ENCODE data around the gene DHX38. TPM values are rescaled to one million over a fixed set of nuclear protein-coding genes. Genes with fewer than 3 reads are reported as not detected.
"Not testable (repeated sequence)": the region's sequence is repeated elsewhere in the genome, so short reads cannot be mapped to it uniquely, and the experiment has no call there.

Gene DHX38
- 10 to 100 TPM; 37.2 to 45.9 (median 43.1) TPM for total RNA-seq
- polyA plus RNA-seq, result 27.7 TPM
- long read RNA-seq, donor 1, full-length matches to known transcripts, result 20 of 49 reads
- long read RNA-seq, donor 1, partial matches to known transcripts, result 21 of 49 reads
- long read RNA-seq, donor 1, other reads (novel, unspliced or antisense), result 8 of 49 reads
- long read RNA-seq, donor 2, full-length matches to known transcripts, result 13 of 37 reads
- long read RNA-seq, donor 2, partial matches to known transcripts, result 12 of 37 reads
- long read RNA-seq, donor 2, other reads (novel, unspliced or antisense), result 12 of 37 reads
- long read RNA-seq, donor 3, full-length matches to known transcripts, result 34 of 84 reads
- long read RNA-seq, donor 3, partial matches to known transcripts, result 30 of 84 reads
- long read RNA-seq, donor 3, other reads (novel, unspliced or antisense), result 20 of 84 reads
- long read RNA-seq, donor 4, full-length matches to known transcripts, result 9 of 28 reads
- long read RNA-seq, donor 4, partial matches to known transcripts, result 9 of 28 reads
- long read RNA-seq, donor 4, other reads (novel, unspliced or antisense), result 10 of 28 reads

GRCh38 chr16:72093448-72094265 lies at the start of gene DHX38, which contains the start of gene TXNL4B:
Gene DHX38 (plus strand): TSS chr16:72093847. CDS start chr16:72096158, 2,311 bp downstream.
Gene TXNL4B (minus strand): TSS chr16:72093620. CDS start chr16:72090749, 2,871 bp downstream.
- Histone ChIP-seq H3K4me1 (ENCODE audit: control insufficient read depth, insufficient read depth, low read length) (peaks cover 3% of the 10 kb centered on the region), H3K4me3 (ENCODE audit: low read length) (peak within 1 kb of the TSS; percentile 72), H3K27ac (ENCODE audit: low read length) (peak within 1 kb of the TSS; percentile 95), H3K9me3 (ENCODE audit: control insufficient read depth, low read length) (no peaks in the 10 kb centered on the region), H3K27me3 (ENCODE audit: control insufficient read depth, insufficient read depth) (no peaks in the 10 kb centered on the region)
- peak; percentile 94 to 97 (median 95) for DNase-seq
- intact Hi-C loops (cut with DNase I), result loop anchor here in 1 of 4 donors (10.0 kb wide), 1 partner anchor 79 kb away; no protein-coding TSS in a partner anchor
- peak; percentile 100 for ATAC-seq
- WGBS, result under 1% methylated on average over 43 of the region's 43 CpGs

DNA sequence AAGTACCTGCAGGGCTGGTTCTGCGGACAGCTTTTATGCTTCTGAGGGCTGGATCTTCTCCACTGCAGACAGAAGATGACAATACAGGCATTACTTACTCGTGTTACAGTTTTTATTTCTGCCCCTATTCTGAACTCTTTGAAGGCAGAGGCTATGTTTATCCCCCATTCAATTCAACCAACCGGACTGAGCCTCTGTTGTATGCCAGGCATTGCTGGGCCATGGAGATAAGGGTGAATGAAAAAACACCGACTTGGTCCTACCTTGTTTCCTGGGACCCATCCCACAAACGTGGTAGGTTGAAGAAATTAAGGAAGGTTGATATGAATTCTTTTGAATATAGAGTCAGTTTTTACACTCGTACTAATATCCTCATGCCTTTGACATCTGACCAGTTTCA lies 49.4 kb upstream of the DHX38 start:
- H3K27me3 ChIP-seq (ENCODE audit: control insufficient read depth, insufficient read depth), result no peaks in the 10 kb centered on the region
- WGBS, result 79% methylated on average over 6 of the region's 6 CpGs
- DNase-seq, result no peak
- no peaks in the 10 kb centered on the region for H3K4me1 ChIP-seq (ENCODE audit: control insufficient read depth, insufficient read depth, low read length)
- ATAC-seq, result no peak
- no peak overlapping the region for H3K4me3 ChIP-seq (ENCODE audit: low read length)
- intact Hi-C loops (cut with DNase I), result no loop called here
- H3K9me3 ChIP-seq (ENCODE audit: control insufficient read depth, low read length), result no peaks in the 10 kb centered on the region
- no peak overlapping the region for H3K27ac ChIP-seq (ENCODE audit: low read length)

- Histone ChIP-seq H3K27ac (ENCODE audit: low read length) (no peak overlapping the region), H3K4me3 (ENCODE audit: low read length) (no peak overlapping the region), H3K9me3 (ENCODE audit: control insufficient read depth, low read length) (no peaks in the 10 kb centered on the region), H3K27me3 (ENCODE audit: control insufficient read depth, insufficient read depth) (no peaks in the 10 kb centered on the region), H3K4me1 (ENCODE audit: control insufficient read depth, insufficient read depth, low read length) (no peaks in the 10 kb centered on the region)
- WGBS, result 64% methylated on average over 2 of the region's 2 CpGs
- DNase-seq, result no peak
- intact Hi-C loops (cut with DNase I), result no loop called here
- no peak for ATAC-seq
Measured at GRCh38 chr16:72044825-72045359, 48.8 kb upstream of the DHX38 start.

GRCh38 chr16:72049110-72049509 lies 44.5 kb upstream of the DHX38 start:
- intact Hi-C loops (cut with DNase I), result no loop called here
- H3K9me3 ChIP-seq (ENCODE audit: control insufficient read depth, low read length), result no peaks in the 10 kb centered on the region
- no peaks in the 10 kb centered on the region for H3K27me3 ChIP-seq (ENCODE audit: control insufficient read depth, insufficient read depth)
- peaks cover 3% of the 10 kb centered on the region for H3K4me1 ChIP-seq (ENCODE audit: control insufficient read depth, insufficient read depth, low read length)
- no peak overlapping the region for H3K27ac ChIP-seq (ENCODE audit: low read length)
- H3K4me3 ChIP-seq (ENCODE audit: low read length), result no peak overlapping the region
- DNase-seq (no peak), ATAC-seq (no peak)

DNA sequence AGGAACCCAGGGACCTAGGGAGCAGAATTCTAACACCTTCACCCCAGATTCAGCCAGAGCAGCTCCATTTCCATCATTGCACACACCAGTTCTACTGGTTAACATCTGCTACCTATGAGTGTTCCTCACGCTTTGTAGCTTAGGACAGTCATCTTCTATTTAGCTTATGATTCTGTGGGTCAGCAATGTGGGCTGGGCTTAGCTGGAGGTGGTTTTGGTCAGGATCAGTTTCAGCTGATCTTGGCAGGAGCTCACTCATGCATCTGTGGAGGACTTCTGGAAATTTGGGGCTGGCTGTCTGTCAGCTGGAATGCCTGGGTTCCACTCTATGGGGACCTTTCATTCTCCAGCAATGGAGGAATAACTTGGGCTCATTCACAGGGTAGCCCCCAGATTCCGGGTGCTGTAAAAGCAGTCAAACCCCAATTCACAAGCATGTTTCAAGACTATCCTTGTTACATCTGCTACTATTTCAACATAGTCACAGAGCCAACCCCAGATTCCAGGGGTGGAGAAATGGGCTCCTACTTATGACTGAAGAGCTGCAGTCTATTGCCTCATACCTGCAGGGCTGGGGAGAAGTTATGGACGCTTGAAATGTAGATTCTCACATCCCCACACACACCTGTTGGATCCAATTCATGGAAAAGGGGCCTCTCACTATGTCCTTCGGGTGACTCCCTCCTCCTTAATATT lies 42.7 kb upstream of the DHX38 start:
- Histone ChIP-seq H3K27ac (ENCODE audit: low read length) (no peak overlapping the region), H3K27me3 (ENCODE audit: control insufficient read depth, insufficient read depth) (no peaks in the 10 kb centered on the region), H3K9me3 (ENCODE audit: control insufficient read depth, low read length) (no peaks in the 10 kb centered on the region), H3K4me3 (ENCODE audit: low read length) (no peak overlapping the region), H3K4me1 (ENCODE audit: control insufficient read depth, insufficient read depth, low read length) (peaks cover 5% of the 10 kb centered on the region)
- intact Hi-C loops (cut with DNase I), result no loop called here
- peak; percentile 50 to 59 for ATAC-seq
- DNase-seq, result peak in 2 of 3 donors; percentile 43 to 65
- 84% methylated on average over 4 of the region's 4 CpGs for WGBS

- DNase-seq, result no peak
- intact Hi-C loops (cut with DNase I), result no loop called here
Measured at GRCh38 chr16:72051818-72052217, 41.8 kb upstream of the DHX38 start.

DNA sequence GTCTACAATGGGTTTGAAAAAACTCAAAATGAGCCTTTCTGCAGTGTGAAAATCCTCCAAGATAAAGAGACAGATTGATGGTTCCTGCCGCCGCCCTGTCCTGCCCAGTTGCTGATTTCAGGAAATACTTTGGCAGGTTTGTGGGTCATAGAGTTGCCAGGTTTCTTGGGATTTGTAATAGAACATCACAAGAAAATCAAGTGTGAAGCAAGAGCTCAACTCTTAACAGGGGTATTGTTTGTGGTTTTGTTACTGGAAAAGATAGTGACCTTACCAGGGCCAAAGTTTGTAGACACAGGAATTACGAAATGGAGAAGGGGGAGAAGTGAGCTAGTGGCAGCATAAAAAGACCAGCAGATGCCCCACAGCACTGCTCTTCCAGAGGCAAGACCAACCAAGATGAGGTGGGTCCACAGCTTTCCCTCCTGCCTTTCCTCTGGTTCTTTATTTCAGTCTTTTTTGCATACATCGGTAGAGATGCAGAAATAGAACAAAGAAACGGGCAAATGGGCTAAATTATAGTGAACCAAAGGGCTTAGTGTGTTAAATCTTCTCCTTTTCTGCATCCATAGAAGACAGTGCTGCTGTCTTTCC lies 39.3 kb upstream of the DHX38 start, which contains the start of gene HP:
Gene HP, plus strand, starts transcription at position 252 of the 594 bp plus-strand sequence. Its CDS starts 148 bp downstream, at position 400.
- ATAC-seq, result peak; percentile 41 to 56
- not testable (repeated sequence) for H3K9me3 ChIP-seq (ENCODE audit: control insufficient read depth, low read length)

More at GRCh38 chr16:72051818-72052217, 41.8 kb upstream of the DHX38 start:
- ATAC-seq, result peak; percentile 58 to 62
- WGBS, result 74% methylated on average over 2 of the region's 2 CpGs
- H3K27me3 ChIP-seq (ENCODE audit: control insufficient read depth, insufficient read depth), result no peaks in the 10 kb centered on the region
- H3K4me1 ChIP-seq (ENCODE audit: control insufficient read depth, insufficient read depth, low read length), result peaks cover 5% of the 10 kb centered on the region
- H3K4me3 ChIP-seq (ENCODE audit: low read length), result no peak overlapping the region
- H3K27ac ChIP-seq (ENCODE audit: low read length), result no peak overlapping the region
- no peaks in the 10 kb centered on the region for H3K9me3 ChIP-seq (ENCODE audit: control insufficient read depth, low read length)

DNA sequence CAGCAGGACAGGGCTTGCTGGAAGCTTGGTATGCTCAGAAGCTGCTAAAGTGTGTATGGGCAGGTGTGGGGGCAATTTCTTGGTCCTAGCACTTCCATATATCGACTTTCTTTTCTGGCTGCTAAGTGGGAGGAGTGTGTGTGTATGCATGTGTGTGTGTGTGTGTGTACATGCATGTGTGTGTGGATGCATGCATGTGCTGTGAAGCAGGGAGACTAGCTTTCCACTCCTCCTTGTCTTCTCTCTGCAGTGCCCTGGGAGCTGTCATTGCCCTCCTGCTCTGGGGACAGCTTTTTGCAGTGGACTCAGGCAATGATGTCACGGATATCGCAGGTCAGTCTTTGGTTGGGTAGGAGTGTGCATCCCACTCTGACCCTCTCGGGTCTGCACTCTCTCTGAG lies 37.7 kb upstream of the DHX38 start:
- no peaks in the 10 kb centered on the region for H3K9me3 ChIP-seq (ENCODE audit: control insufficient read depth, low read length)
- H3K27me3 ChIP-seq (ENCODE audit: control insufficient read depth, insufficient read depth), result no peaks in the 10 kb centered on the region
- 88% methylated on average over 4 of the region's 4 CpGs for WGBS
- ATAC-seq (no peak), DNase-seq (no peak)
- no peak overlapping the region for H3K4me3 ChIP-seq (ENCODE audit: low read length)
- peaks cover 2% of the 10 kb centered on the region for H3K4me1 ChIP-seq (ENCODE audit: control insufficient read depth, insufficient read depth, low read length)
- intact Hi-C loops (cut with DNase I), result no loop called here
- H3K27ac ChIP-seq (ENCODE audit: low read length), result no peak overlapping the region

More for the DNA sequence above, 39.3 kb upstream of the DHX38 start, which contains the start of gene HP:
- H3K4me3 ChIP-seq (ENCODE audit: low read length); intact Hi-C loops (cut with DNase I); DNase-seq; H3K27ac ChIP-seq (ENCODE audit: low read length); H3K4me1 ChIP-seq (ENCODE audit: control insufficient read depth, insufficient read depth, low read length); H3K27me3 ChIP-seq (ENCODE audit: control insufficient read depth, insufficient read depth): not testable (repeated sequence)
- WGBS, result 74% methylated on average over 5 of the region's 5 CpGs

DNA sequence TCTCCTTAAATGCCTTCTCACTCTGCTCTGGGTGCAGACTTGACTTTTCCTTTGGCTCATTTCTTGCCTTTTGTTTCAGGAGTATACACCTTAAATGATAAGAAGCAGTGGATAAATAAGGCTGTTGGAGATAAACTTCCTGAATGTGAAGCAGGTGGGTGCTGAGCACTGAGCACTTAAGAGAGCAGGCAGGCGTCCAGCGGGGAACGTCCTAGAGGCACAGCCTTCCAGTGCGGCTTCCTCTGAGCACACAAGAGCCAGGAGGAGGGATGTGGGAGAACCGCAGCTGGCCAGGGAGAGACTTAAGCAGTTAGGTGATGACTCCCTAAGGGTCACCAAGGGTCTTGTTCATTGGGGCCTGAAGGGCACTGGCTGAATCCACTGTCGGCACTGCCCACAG lies 36.3 kb upstream of the DHX38 start:
- WGBS, result 68% methylated on average over 2 of the region's 6 CpGs
- H3K4me3 ChIP-seq (ENCODE audit: low read length); H3K9me3 ChIP-seq (ENCODE audit: control insufficient read depth, low read length); intact Hi-C loops (cut with DNase I); H3K27ac ChIP-seq (ENCODE audit: low read length); H3K27me3 ChIP-seq (ENCODE audit: control insufficient read depth, insufficient read depth); H3K4me1 ChIP-seq (ENCODE audit: control insufficient read depth, insufficient read depth, low read length); DNase-seq: not testable (repeated sequence)
- peak; percentile 56 to 60 for ATAC-seq

DNA sequence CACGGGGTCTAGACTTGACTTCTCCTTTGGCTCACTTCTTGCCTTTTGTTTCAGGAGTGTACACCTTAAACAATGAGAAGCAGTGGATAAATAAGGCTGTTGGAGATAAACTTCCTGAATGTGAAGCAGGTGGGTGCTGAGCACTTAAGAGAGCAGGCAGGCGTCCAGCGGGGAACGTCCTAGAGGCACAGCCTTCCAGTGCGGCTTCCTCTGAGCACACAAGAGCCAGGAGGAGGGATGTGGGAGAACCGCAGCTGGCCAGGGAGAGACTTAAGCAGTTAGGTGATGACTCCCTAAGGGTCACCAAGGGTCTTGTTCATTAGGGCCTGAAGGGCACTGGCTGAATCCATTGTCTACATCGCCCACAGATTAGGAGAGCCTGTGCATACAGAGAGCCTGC lies 34.6 kb upstream of the DHX38 start:
- DNase-seq; H3K4me1 ChIP-seq (ENCODE audit: control insufficient read depth, insufficient read depth, low read length); H3K27me3 ChIP-seq (ENCODE audit: control insufficient read depth, insufficient read depth); H3K9me3 ChIP-seq (ENCODE audit: control insufficient read depth, low read length); H3K4me3 ChIP-seq (ENCODE audit: low read length); intact Hi-C loops (cut with DNase I); H3K27ac ChIP-seq (ENCODE audit: low read length): not testable (repeated sequence)
- ATAC-seq, result peak; percentile 25 to 36
- WGBS, result 71% methylated on average over 7 of the region's 7 CpGs
